A673 (cell line): ENCODE results near the gene KCND2.
A peak's percentile ranks its signal among the peaks of the same experiment; 100 is the strongest.

Experiments
- EZH2 ChIP-seq: fragments of 200-600 bp; sonication (generic); IDR thresholded peaks from 2 replicates; pipeline ENCODE4 v1.6.1; 2017; ENCODE audit warnings: borderline replicate concordance, low read depth, mild to moderate bottlenecking, mixed read lengths, antibody characterized with exemption, low read length; ENCODE audit not compliant: poor library complexity, severe bottlenecking
- TF ChIP-seq, protein P1 (sequence below): fragments of 300-800, 200-600 bp; sonication (generic); conservative IDR thresholded peaks from 2 replicates; pipeline ENCODE4 v1.5.1; 2017; ENCODE audit warnings: low read depth, mild to moderate bottlenecking, antibody characterized with exemption, low read length, moderate library complexity, mixed read lengths

DNA sequence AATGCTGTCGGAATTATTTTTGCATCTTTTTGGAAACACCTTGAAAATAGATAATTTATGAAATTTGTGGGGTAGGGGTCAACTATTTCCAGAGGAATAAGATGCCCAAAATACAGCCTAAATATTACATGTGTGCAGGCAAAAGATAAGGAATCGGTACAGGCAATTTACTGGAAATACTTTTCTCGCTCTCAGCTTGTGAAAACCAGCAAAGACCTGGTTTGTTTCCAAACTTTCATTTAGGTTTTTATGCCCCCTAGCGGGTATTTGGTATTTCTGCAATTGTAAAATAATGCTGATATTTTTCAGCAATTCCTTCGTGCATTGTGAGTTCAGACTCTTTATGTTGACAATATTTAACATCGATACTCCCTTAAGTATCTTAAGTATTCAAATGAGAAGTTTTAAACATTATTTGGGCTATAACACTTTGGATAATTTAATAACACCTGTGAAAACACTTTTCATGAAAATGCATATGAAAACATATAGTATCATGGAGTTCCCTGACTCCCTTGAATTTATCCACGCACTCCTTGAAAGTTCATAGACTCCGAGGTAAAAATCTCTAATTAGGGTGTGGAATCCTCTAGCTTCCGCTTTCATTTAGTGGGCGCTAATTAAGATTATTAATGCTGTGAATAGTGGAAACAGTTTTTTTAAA lies 452.5 kb downstream of the KCND2 start:
- TF ChIP-seq, protein P1, sequence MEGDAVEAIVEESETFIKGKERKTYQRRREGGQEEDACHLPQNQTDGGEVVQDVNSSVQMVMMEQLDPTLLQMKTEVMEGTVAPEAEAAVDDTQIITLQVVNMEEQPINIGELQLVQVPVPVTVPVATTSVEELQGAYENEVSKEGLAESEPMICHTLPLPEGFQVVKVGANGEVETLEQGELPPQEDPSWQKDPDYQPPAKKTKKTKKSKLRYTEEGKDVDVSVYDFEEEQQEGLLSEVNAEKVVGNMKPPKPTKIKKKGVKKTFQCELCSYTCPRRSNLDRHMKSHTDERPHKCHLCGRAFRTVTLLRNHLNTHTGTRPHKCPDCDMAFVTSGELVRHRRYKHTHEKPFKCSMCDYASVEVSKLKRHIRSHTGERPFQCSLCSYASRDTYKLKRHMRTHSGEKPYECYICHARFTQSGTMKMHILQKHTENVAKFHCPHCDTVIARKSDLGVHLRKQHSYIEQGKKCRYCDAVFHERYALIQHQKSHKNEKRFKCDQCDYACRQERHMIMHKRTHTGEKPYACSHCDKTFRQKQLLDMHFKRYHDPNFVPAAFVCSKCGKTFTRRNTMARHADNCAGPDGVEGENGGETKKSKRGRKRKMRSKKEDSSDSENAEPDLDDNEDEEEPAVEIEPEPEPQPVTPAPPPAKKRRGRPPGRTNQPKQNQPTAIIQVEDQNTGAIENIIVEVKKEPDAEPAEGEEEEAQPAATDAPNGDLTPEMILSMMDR = peak; percentile 70
- TF ChIP-seq EZH2 = no peak
